SU-DHL-6 (cell line): Measurements from ENCODE around the gene REXO1.

Experiments used
- H2AFZ ChIP-seq: fragments of 200-600 bp; sonication (generic); 2 replicates; pipeline ENCODE4 v1.6.1; 2014; ENCODE audit warnings: low read depth, mild to moderate bottlenecking, moderate library complexity, mixed read lengths, antibody characterized with exemption, low read length; ENCODE audit not compliant: severe bottlenecking
- H3F3A ChIP-seq: fragments of 200-600 bp; shearing (Covaris generic); 2 replicates; pipeline ENCODE4 v1.6.0; 2016; ENCODE audit warnings: antibody characterized with exemption, mild to moderate bottlenecking; ENCODE audit not compliant: insufficient read depth
- H3K27ac ChIP-seq: fragments of 200-600 bp; sonication (generic); 2 replicates; pipeline ENCODE4 v1.5.1; 2016; ENCODE audit warnings: low read depth, mild to moderate bottlenecking, low read length, moderate library complexity, mixed read lengths
- H3K27me3 ChIP-seq: fragments of 200-600 bp; sonication (generic), shearing (Covaris generic); 2 replicates; pipeline ENCODE4 v1.6.0; 2014; ENCODE audit warnings: mild to moderate bottlenecking, low read length
- H3K36me3 ChIP-seq: fragments of 200-600 bp; sonication (generic); 2 replicates; pipeline ENCODE4 v1.6.1; 2014; ENCODE audit warnings: mild to moderate bottlenecking, low read length, mixed read lengths
- H3K4me2 ChIP-seq: fragments of 300-600, 200-600 bp; shearing (Covaris generic), sonication (generic); 2 replicates; pipeline ENCODE4 v1.6.0; 2014; ENCODE audit warnings: low read length, low read depth, mild to moderate bottlenecking; ENCODE audit not compliant: poor library complexity, severe bottlenecking
- H3K4me3 ChIP-seq: fragments of 200-600 bp; sonication (generic); 2 replicates; pipeline ENCODE4 v1.5.1; 2014; ENCODE audit warnings: antibody characterized with exemption, low read length, mild to moderate bottlenecking, mixed read lengths; ENCODE audit not compliant: insufficient read depth, poor library complexity, severe bottlenecking
- H3K79me2 ChIP-seq: fragments of 200-600 bp; sonication (generic); 2 replicates; pipeline ENCODE4 v1.6.1; 2014; ENCODE audit warnings: mild to moderate bottlenecking, low read length, moderate library complexity; ENCODE audit not compliant: insufficient read depth
- H3K9ac ChIP-seq: fragments of 200-600 bp; sonication (generic); 2 replicates; pipeline ENCODE4 v1.7.0; 2014; ENCODE audit warnings: mild to moderate bottlenecking, low read length
- H3K9me2 ChIP-seq: fragments of 200-600 bp; sonication (generic); replicated peaks from 2 replicates; pipeline ENCODE4 v1.6.1; 2014; ENCODE audit warnings: low read length; ENCODE audit not compliant: insufficient read depth
- H3K9me3 ChIP-seq: fragments of 200-600 bp; sonication (generic); 2 replicates; pipeline ENCODE4 v1.6.1; 2014; ENCODE audit warnings: low read length, mixed read lengths; ENCODE audit not compliant: insufficient read depth
- H4K20me1 ChIP-seq: fragments of 200-600 bp; sonication (generic); 2 replicates; pipeline ENCODE4 v1.6.1; 2014; ENCODE audit warnings: low read depth, mild to moderate bottlenecking, antibody characterized with exemption, low read length, moderate library complexity, mixed read lengths
- EZH2phosphoT487 ChIP-seq: fragments of 200-600 bp; sonication (generic), shearing (Covaris generic); conservative IDR thresholded peaks from 2 replicates; pipeline ENCODE4 v1.6.1; 2018; ENCODE audit warnings: mild to moderate bottlenecking, antibody characterized with exemption, low read length, moderate library complexity, mixed read lengths
- TF ChIP-seq, protein P1 (sequence below): fragments of 200-600 bp; sonication (generic); IDR thresholded peaks from one replicate; pipeline ENCODE4 v1.5.1; 2017; ENCODE audit warnings: antibody characterized with exemption, mild to moderate bottlenecking, low read length, moderate library complexity; ENCODE audit not compliant: insufficient read depth, poor library complexity, severe bottlenecking

REXO1 gene

DNA sequence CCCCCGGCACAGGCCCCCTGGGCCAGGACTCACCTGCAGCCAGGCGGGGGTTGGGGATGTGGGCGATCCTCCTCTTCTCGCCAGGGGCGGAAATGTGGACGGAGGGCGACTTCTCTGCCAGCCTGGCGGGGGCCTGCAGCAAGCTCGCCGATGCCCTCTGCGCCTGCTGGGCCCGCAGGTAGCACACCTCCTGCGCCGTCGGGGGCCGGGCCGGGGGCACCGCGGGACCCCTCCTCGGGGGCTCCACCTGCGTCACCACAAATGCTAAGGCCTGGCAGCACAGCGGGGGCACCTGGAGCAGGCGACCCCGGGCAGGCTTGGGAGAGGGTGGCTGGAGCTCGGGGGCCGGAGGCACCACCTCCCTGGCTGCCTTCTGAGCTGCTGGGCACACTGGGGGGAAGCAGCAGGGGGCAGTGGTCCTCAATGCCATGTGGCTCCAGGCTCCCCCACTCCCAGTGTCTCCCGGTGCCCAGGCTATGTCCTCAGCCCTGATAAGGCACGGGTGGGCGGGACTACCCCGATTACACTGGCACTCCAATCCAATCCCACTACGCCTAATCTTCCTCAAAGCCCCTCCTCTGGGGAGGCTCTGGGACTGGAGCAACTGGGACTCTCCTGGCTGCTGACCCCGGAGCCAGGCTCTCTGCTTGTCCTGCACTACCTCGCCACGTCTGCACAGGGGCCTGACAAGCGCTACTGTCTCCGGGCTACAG lies 24.6 kb downstream of the REXO1 start:
- H3K27ac ChIP-seq: no peak overlapping the region
- no peak for TF ChIP-seq EZH2phosphoT487
- TF ChIP-seq, protein P1, sequence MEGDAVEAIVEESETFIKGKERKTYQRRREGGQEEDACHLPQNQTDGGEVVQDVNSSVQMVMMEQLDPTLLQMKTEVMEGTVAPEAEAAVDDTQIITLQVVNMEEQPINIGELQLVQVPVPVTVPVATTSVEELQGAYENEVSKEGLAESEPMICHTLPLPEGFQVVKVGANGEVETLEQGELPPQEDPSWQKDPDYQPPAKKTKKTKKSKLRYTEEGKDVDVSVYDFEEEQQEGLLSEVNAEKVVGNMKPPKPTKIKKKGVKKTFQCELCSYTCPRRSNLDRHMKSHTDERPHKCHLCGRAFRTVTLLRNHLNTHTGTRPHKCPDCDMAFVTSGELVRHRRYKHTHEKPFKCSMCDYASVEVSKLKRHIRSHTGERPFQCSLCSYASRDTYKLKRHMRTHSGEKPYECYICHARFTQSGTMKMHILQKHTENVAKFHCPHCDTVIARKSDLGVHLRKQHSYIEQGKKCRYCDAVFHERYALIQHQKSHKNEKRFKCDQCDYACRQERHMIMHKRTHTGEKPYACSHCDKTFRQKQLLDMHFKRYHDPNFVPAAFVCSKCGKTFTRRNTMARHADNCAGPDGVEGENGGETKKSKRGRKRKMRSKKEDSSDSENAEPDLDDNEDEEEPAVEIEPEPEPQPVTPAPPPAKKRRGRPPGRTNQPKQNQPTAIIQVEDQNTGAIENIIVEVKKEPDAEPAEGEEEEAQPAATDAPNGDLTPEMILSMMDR: no peak
- H3K4me2 ChIP-seq: no peak overlapping the region
- H3K9ac ChIP-seq: no peak overlapping the region
- H3K9me3 ChIP-seq: no peaks in the 10 kb centered on the region
- H3K9me2 ChIP-seq: no peaks in the 10 kb centered on the region
- H3K79me2 ChIP-seq: no peaks in the 10 kb centered on the region
- no peaks in the 10 kb centered on the region for H3F3A ChIP-seq
- 0 out of 2 replicates have a peak, but pooled peaks cover 4% of the 10 kb centered on the region for H3K36me3 ChIP-seq
- H4K20me1 ChIP-seq: no peaks in the 10 kb centered on the region
- no peaks in the 10 kb centered on the region for H3K27me3 ChIP-seq
- no peak overlapping the region for H2AFZ ChIP-seq
- H3K4me3 ChIP-seq: no peak overlapping the region

GRCh38 chr19:1823020-1823419 lies 25.3 kb downstream of the REXO1 start:
- Histone ChIP-seq H3F3A (no peaks in the 10 kb centered on the region), H3K9me2 (no peaks in the 10 kb centered on the region), H3K36me3 (0 out of 2 replicates have a peak, but pooled peaks cover 4% of the 10 kb centered on the region), H3K4me3 (no peak overlapping the region), H3K4me2 (no peak overlapping the region), H3K9me3 (no peaks in the 10 kb centered on the region), H4K20me1 (no peaks in the 10 kb centered on the region), H3K27ac (no peak overlapping the region), H2AFZ (no peak overlapping the region), H3K9ac (no peak overlapping the region), H3K27me3 (no peaks in the 10 kb centered on the region), H3K79me2 (no peaks in the 10 kb centered on the region)
- TF ChIP-seq, protein P1: no peak

- no peak overlapping the region for H3K4me3 ChIP-seq
These were observed 26.1 kb downstream of the REXO1 start for GRCh38 chr19:1822210-1822609.

More at GRCh38 chr19:1822210-1822609, 26.1 kb downstream of the REXO1 start:
- TF ChIP-seq, protein P1: no peak
- no peak for TF ChIP-seq EZH2phosphoT487
- H3K27me3 ChIP-seq: no peaks in the 10 kb centered on the region
- H3K9ac ChIP-seq: no peak overlapping the region
- no peaks in the 10 kb centered on the region for H3K9me3 ChIP-seq
- H3K9me2 ChIP-seq: no peaks in the 10 kb centered on the region
- no peak overlapping the region for H2AFZ ChIP-seq
- H3K27ac ChIP-seq: no peak overlapping the region
- no peaks in the 10 kb centered on the region for H3F3A ChIP-seq
- no peak overlapping the region for H3K4me2 ChIP-seq
- 0 out of 2 replicates have a peak, but pooled peaks cover 4% of the 10 kb centered on the region for H3K36me3 ChIP-seq
- no peaks in the 10 kb centered on the region for H4K20me1 ChIP-seq
- no peaks in the 10 kb centered on the region for H3K79me2 ChIP-seq
